T-helper 2 cell (primary cell): ENCODE data around the gene PGS1.

Experiments
- DNase-seq, 5 experiments: peaks; one replicate each; pipeline versions ENCODE4 v3.0.0 to v3.0.0-alpha.2; 2012 to 2022

PGS1 gene

GRCh38 chr17:78364436-78365281, 13.8 kb upstream of the PGS1 start:
- no peak for DNase-seq

GRCh38 chr17:78365561-78366108, 12.8 kb upstream of the PGS1 start:
- no peak for DNase-seq

GRCh38 chr17:78366109-78366848, 12.2 kb upstream of the PGS1 start:
- DNase-seq = no peak

- DNase-seq = no peak
Observed at GRCh38 chr17:78367193-78367592, 11.3 kb upstream of the PGS1 start.

- no peak for DNase-seq
Observed at GRCh38 chr17:78368348-78368747, 10.1 kb upstream of the PGS1 start.

- no peak for DNase-seq
Observed at GRCh38 chr17:78368854-78369495, 9.5 kb upstream of the PGS1 start.

GRCh38 chr17:78369791-78370381, 8.6 kb upstream of the PGS1 start:
- no peak for DNase-seq

GRCh38 chr17:78371056-78371455, 7.4 kb upstream of the PGS1 start:
- DNase-seq = no peak

- no peak for DNase-seq
Observed at GRCh38 chr17:78372841-78373240, 5.6 kb upstream of the PGS1 start.

- no peak for DNase-seq
Observed at GRCh38 chr17:78374189-78374588, 4.3 kb upstream of the PGS1 start.

GRCh38 chr17:78374631-78375274, 3.7 kb upstream of the PGS1 start:
- DNase-seq = no peak

- DNase-seq = no peak
Observed at GRCh38 chr17:78375401-78376151, 2.9 kb upstream of the PGS1 start.

GRCh38 chr17:78376161-78376560, 2.3 kb upstream of the PGS1 start:
- no peak for DNase-seq

GRCh38 chr17:78377858-78378224, 608 bp upstream of the PGS1 start:
- DNase-seq = no peak

GRCh38 chr17:78379131-78379491, 662 bp downstream of the PGS1 start:
- peak in 1 of 5 experiments; percentile 20 for DNase-seq

GRCh38 chr17:78380370-78380769, 1.9 kb downstream of the PGS1 start:
- DNase-seq = peak in 1 of 5 experiments; percentile 66

GRCh38 chr17:78381601-78382232, 3.3 kb downstream of the PGS1 start:
- peak in 4 of 5 experiments; percentile 31 to 89 (median 41) for DNase-seq

GRCh38 chr17:78383725-78384471, 5.4 kb downstream of the PGS1 start:
- peak in 2 of 5 experiments; percentile 51 to 84 for DNase-seq

- no peak for DNase-seq
Observed at GRCh38 chr17:78384479-78385175, 6.2 kb downstream of the PGS1 start.
